Lung (tissue), 12 donors: ENCODE results near the gene NPHS1. TPM values are rescaled to one million over a fixed set of nuclear protein-coding genes. Genes with fewer than 3 reads are reported as not detected.
"Not testable (repeated sequence)": the region's sequence is repeated elsewhere in the genome, so short reads cannot be mapped to it uniquely, and the experiment has no call there.

Source experiments
- ATAC-seq: fragments of 200-7000 bp; cut with Tn5 transposase; one replicate; pipeline ENCODE4 v1.9.1; 2020; ENCODE audit warnings: moderate number of reproducible peaks; ENCODE audit not compliant: insufficient read depth, low FRiP score
- DNase-seq, 3 donors: peaks; one replicate each; pipeline ENCODE4 v3.0.0-alpha.2; 2013 to 2017
- H3K27ac ChIP-seq, 2 donors: one replicate each; pipeline ENCODE4 v1.5.1; 2013; ENCODE audit warnings: mild to moderate bottlenecking in 2 of 2, moderate library complexity in 2 of 2, control low read depth in 1 of 2, inconsistent platforms in 1 of 2, low read depth in 1 of 2, low read length in 1 of 2
- H3K27me3 ChIP-seq, 3 donors: one replicate each; pipeline ENCODE4 v1.5.1; 2013; ENCODE audit warnings: low read length in 2 of 3; ENCODE audit not compliant: control insufficient read depth in 3 of 3, insufficient read depth in 3 of 3
- H3K36me3 ChIP-seq, 4 donors: one replicate each; pipeline ENCODE4 v1.5.1; 2013; ENCODE audit warnings: low read length in 4 of 4, mild to moderate bottlenecking in 1 of 4, moderate library complexity in 1 of 4; ENCODE audit not compliant: control insufficient read depth in 4 of 4, insufficient read depth in 4 of 4
- H3K4me1 ChIP-seq, 5 donors: one replicate each; pipeline ENCODE4 v1.5.1; 2013; ENCODE audit warnings: low read length in 5 of 5, mild to moderate bottlenecking in 2 of 5, moderate library complexity in 1 of 5; ENCODE audit not compliant: control insufficient read depth in 5 of 5, insufficient read depth in 5 of 5
- H3K4me3 ChIP-seq: one replicate; pipeline ENCODE4 v1.5.1; 2013; ENCODE audit warnings: mild to moderate bottlenecking, control low read depth, moderate library complexity
- H3K9ac ChIP-seq, 2 donors: one replicate each; pipeline ENCODE4 v1.5.1; 2013; ENCODE audit warnings: low read length in 2 of 2, control low read depth in 1 of 2; ENCODE audit not compliant: insufficient read depth in 1 of 2
- H3K9me3 ChIP-seq, 4 donors: one replicate each; pipeline ENCODE4 v1.5.1; 2013; ENCODE audit warnings: low read length in 3 of 4, mild to moderate bottlenecking in 1 of 4, moderate library complexity in 1 of 4; ENCODE audit not compliant: control insufficient read depth in 4 of 4, insufficient read depth in 3 of 4
- WGBS, 2 donors: extraction: QIAGEN DNeasy Blood & Tissue Kit; methylation state at CpG; one replicate each; pipeline ENCODE4 v1.1.7; 2013; 5-methylcytosine and 5-hydroxymethylcytosine counted together
- polyA plus RNA-seq, 2 donors: library from polyadenylated mRNA; stranded (reverse); fragments of 200-250 nt; gene quantifications; one replicate each; pipeline ENCODE4 v1.2.1, GENCODE V29; 2013
- total RNA-seq, 2 donors: library from RNA; depleted of rRNA in 1 of 2; stranded (reverse); fragments of >200 nt in 1 of 2; gene quantifications; one replicate each; pipeline ENCODE4 v1.2.1, GENCODE V29; 2014 to 2021
- TF ChIP-seq, protein P1 (sequence below): IDR thresholded peaks from 2 replicates; pipeline ENCODE4 v1.5.1; 2012; ENCODE audit warnings: mild to moderate bottlenecking; ENCODE audit errors: control extremely low read depth, extremely low read depth
- donor health status: control.
- donor health status: control.
- donor health status: Bipolar disorder and iron deficiency.
- donor health status: healthy.
- donor health status: DM: yes; HTN: yes; CAD: no.

NPHS1 gene
- total and polyA plus RNA-seq, 4 donors: 0.02 to 0.23 TPM; not detected in 2

DNA sequence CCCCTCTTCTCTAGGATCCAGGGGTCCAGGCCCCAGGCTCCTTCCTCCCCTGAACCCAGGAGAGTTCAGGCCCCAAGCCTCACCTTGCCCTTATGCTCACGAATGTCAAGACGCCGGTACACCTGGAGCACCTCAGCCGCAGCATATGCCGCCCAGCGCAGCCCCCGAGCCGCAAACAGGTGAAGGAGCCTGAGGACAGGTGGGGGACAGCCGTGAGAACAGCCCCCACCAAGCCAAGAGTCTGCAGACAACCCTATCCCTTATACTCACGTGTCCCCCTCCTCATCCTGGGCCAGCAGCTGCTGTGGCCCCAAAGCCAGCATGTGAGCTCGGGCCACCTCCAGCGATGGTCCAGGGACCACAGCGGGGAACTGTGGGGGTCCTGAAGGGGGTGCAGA is 44.3 kb upstream of the NPHS1 start:
- Histone ChIP-seq H3K4me3 (no peak overlapping the region), H3K36me3 (peaks cover 0 to 23% (median 4%) of the 10 kb centered on the region in 4 donors), H3K27ac (no peak overlapping the region), H3K4me1 (peaks cover 0 to 12% (median 0%) of the 10 kb centered on the region in 5 donors), H3K9ac (no peak overlapping the region), H3K27me3 (no peaks in the 10 kb centered on the region), H3K9me3 (no peaks in the 10 kb centered on the region)
- ATAC-seq: no peak
- no peak for DNase-seq
- WGBS, 2 donors: 96 to 98% methylated on average over 13 of the region's 13 CpGs
- TF ChIP-seq, protein P1, sequence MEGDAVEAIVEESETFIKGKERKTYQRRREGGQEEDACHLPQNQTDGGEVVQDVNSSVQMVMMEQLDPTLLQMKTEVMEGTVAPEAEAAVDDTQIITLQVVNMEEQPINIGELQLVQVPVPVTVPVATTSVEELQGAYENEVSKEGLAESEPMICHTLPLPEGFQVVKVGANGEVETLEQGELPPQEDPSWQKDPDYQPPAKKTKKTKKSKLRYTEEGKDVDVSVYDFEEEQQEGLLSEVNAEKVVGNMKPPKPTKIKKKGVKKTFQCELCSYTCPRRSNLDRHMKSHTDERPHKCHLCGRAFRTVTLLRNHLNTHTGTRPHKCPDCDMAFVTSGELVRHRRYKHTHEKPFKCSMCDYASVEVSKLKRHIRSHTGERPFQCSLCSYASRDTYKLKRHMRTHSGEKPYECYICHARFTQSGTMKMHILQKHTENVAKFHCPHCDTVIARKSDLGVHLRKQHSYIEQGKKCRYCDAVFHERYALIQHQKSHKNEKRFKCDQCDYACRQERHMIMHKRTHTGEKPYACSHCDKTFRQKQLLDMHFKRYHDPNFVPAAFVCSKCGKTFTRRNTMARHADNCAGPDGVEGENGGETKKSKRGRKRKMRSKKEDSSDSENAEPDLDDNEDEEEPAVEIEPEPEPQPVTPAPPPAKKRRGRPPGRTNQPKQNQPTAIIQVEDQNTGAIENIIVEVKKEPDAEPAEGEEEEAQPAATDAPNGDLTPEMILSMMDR: no peak

DNA sequence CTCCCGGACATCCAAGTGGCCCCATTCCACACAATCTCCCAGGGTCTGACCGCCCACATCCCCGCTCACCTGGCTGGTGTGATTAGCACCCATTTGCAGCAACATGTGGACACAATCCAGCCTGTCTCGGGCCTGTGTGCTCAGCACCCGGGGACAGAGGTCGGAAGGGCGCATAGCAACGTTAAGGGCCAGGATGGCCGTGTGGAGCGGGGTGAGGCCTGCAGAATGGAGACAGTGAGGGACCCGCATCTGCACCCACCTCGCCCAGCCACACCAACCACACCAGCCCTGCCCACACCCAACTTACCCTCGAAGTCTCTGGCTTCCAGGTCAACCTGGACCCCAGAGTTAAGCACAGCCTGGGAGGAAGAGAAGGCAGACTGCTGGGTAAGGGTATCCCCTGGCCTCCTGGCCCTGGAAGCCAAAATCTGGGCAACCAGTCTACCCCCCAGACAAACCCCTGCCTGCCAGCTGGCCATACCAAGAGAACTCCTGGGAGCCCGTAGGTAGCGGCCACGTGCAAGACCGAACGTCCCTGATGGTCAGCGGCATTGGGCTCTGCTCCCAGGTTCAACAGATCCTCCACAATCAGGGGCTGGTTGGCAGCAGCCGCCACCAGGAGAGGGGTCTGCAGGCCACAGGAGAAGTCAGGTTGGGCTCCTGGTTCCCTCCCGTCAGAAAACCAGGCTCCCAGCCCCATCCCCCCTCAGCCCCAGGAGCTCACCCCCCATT is 43.8 kb upstream of the NPHS1 start:
- WGBS, 2 donors: 92 to 95% methylated on average over 21 of the region's 21 CpGs
- DNase-seq: no peak

DNA sequence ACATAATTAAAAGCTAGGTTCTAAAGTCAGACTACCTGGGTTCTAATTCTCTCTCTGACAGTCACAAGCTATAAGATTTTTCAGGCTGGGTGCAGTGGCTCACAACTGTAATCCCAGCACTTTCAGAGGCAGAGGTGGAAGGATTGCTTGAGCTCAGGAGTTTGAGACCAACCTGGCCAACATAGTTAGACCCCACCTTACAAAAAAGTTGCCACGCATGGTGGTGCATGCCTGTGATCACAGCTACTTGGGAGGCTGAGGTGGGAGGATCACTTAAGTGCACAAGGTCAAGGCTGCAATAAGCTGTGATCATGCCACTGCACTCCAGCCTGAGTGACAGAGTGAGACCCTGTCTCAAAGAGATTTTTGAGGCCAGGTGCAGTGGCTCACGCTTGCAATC is 42.0 kb upstream of the NPHS1 start:
- Histone ChIP-seq H3K27me3 (no peaks in the 10 kb centered on the region), H3K9ac (no peak overlapping the region), H3K9me3 (no peaks in the 10 kb centered on the region), H3K4me1 (peaks cover 0 to 9% (median 0%) of the 10 kb centered on the region in 5 donors), H3K27ac (no peak overlapping the region), H3K4me3 (no peak overlapping the region), H3K36me3 (peaks cover 0 to 34% (median 7%) of the 10 kb centered on the region in 4 donors)
- DNase-seq (no peak), ATAC-seq (no peak)
- WGBS, 2 donors: 98 to 100% methylated on average over 2 of the region's 2 CpGs
- TF ChIP-seq, protein P1: no peak

More for the DNA sequence above, 43.8 kb upstream of the NPHS1 start:
- peaks cover 0 to 12% (median 0%) of the 10 kb centered on the region in 5 donors for H3K4me1 ChIP-seq
- peaks cover 0 to 23% (median 4%) of the 10 kb centered on the region in 4 donors for H3K36me3 ChIP-seq
- no peaks in the 10 kb centered on the region for H3K9me3 ChIP-seq
- no peaks in the 10 kb centered on the region for H3K27me3 ChIP-seq
- TF ChIP-seq, protein P1: no peak
- H3K9ac ChIP-seq: no peak overlapping the region
- no peak for ATAC-seq
- H3K27ac ChIP-seq: no peak overlapping the region
- H3K4me3 ChIP-seq: no peak overlapping the region

DNA sequence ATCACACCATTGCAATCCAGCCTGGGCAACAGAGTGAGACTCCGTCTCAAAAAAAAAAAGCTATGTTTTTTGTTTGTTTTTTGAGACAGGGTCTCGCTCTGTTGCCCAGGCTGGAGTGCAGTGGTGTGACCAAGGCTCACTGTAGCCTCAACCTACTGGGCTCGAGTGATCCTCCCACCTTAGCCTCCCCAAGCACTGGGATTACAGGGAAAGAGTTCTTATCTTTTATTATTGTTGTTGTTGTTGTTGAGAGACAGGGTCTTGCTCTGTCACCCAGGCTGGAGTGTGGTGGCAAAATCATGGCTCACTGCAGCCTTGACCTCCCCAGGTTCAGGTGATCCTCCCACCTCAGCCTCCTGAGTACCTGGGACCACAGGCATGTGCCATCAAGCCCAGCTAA is 39.5 kb upstream of the NPHS1 start:
- 95 to 96% methylated on average over 3 of the region's 3 CpGs for WGBS, 2 donors
- peaks cover 0 to 43% (median 10%) of the 10 kb centered on the region in 4 donors for H3K36me3 ChIP-seq
- not testable (repeated sequence) for H3K9me3 ChIP-seq, H3K27me3 ChIP-seq, DNase-seq, H3K9ac ChIP-seq, H3K4me1 ChIP-seq, ATAC-seq, H3K4me3 ChIP-seq, H3K27ac ChIP-seq
